ENCODE data around the gene MT3.

GRCh38 chr16:56608043-56608875, 18.9 kb downstream of the MT3 start, which contains the start of gene MT2A:
- TF ChIP-seq JUN (IDR thresholded peaks at IDR 0.05; ENCODE audit: low read depth, low read length) (no peak), RFX5 (IDR thresholded peaks at IDR 0.05; ENCODE audit: borderline replicate concordance, low read depth, low read length) (no peak), POLR2AphosphoS5 (IDR thresholded peaks at IDR 0.05; ENCODE audit: low read depth, low read length) (no peak), RBBP5 (IDR thresholded peaks at IDR 0.05; ENCODE audit: borderline replicate concordance, low read depth, low read length) (no peak), SIRT6 (IDR thresholded peaks at IDR 0.05; ENCODE audit: low read length) (no peak)

All from H1 (cell line).